CD4-positive, CD25-positive, alpha-beta regulatory T cell (primary cell): Measurements from ENCODE around the gene SREBF2. TPM values are rescaled to one million over a fixed set of nuclear protein-coding genes. Genes with fewer than 3 reads are reported as not detected.

Source experiments
- ATAC-seq, 2 donors: fragments of 150-1000 bp; cut with Tn5 transposase; one replicate each; pipeline ENCODE4 v1.10.0; 2021; ENCODE audit warnings: low read depth in 2 of 2, moderate number of reproducible peaks in 2 of 2, moderate library complexity in 1 of 2
- DNase-seq, 3 donors: peaks; one replicate each; pipeline versions ENCODE4 v3.0.0 to v3.0.0-alpha.2; 2012 to 2022; ENCODE audit warnings: mixed read lengths in 1 of 3
- H3K27ac ChIP-seq: one replicate; pipeline ENCODE4 v1.7.0; 2013; ENCODE audit warnings: mild to moderate bottlenecking, low read length; ENCODE audit not compliant: insufficient read depth, poor library complexity, severe bottlenecking
- H3K27me3 ChIP-seq: one replicate; pipeline ENCODE4 v1.7.0; 2013; ENCODE audit warnings: low read length; ENCODE audit not compliant: control insufficient read depth, insufficient read depth
- H3K36me3 ChIP-seq: one replicate; pipeline ENCODE4 v1.7.0; 2013; ENCODE audit warnings: mild to moderate bottlenecking, low read length, moderate library complexity; ENCODE audit not compliant: control insufficient read depth, insufficient read depth
- H3K4me1 ChIP-seq: 2 replicates; pipeline ENCODE4 v1.7.0; 2013; ENCODE audit warnings: mild to moderate bottlenecking, low read length; ENCODE audit not compliant: insufficient read depth, control insufficient read depth, poor library complexity, severe bottlenecking
- H3K4me3 ChIP-seq: one replicate; pipeline ENCODE4 v1.7.0; 2013; ENCODE audit warnings: low read depth, mild to moderate bottlenecking, low read length, moderate library complexity
- H3K9me3 ChIP-seq, 2 experiments: 1 replicate in 1 of 2; 2 replicates in 1 of 2; pipeline ENCODE4 v1.7.0; 2013; ENCODE audit warnings: low read length in 2 of 2, mild to moderate bottlenecking in 1 of 2, moderate library complexity in 1 of 2; ENCODE audit not compliant: control insufficient read depth in 2 of 2
- H3K27ac Mint-ChIP-seq, 3 donors: one replicate each; pipeline ENCODE4 v1.8.0; 2020 to 2022; ENCODE audit warnings: mild to moderate bottlenecking in 3 of 3, mixed read lengths in 3 of 3, moderate library complexity in 2 of 3
- H3K27me3 Mint-ChIP-seq: one replicate; pipeline ENCODE4 v1.8.0; 2022; ENCODE audit warnings: mild to moderate bottlenecking, mixed read lengths
- H3K36me3 Mint-ChIP-seq: one replicate; pipeline ENCODE4 v1.8.0; 2020; ENCODE audit warnings: mixed read lengths
- H3K4me1 Mint-ChIP-seq, 4 donors: one replicate each; pipeline ENCODE4 v1.8.0; 2020 to 2022; ENCODE audit warnings: mixed read lengths in 4 of 4, mild to moderate bottlenecking in 1 of 4
- H3K4me3 Mint-ChIP-seq, 4 donors: one replicate each; pipeline ENCODE4 v1.8.0; 2020 to 2022; ENCODE audit warnings: mild to moderate bottlenecking in 4 of 4, mixed read lengths in 4 of 4, moderate library complexity in 3 of 4
- H3K9me3 Mint-ChIP-seq, 7 donors: one replicate each; pipeline ENCODE4 v1.8.0; 2020 to 2022; ENCODE audit warnings: mixed read lengths in 7 of 7, mild to moderate bottlenecking in 3 of 7, moderate library complexity in 2 of 7
- polyA plus RNA-seq, 4 donors: library from polyadenylated mRNA; unstranded; fragments of 300-500 nt; fragmentation: Illumina TruSeq; gene quantifications; one replicate each; pipeline ENCODE4 v1.2.3, GENCODE V29; 2021
- total RNA-seq: library from RNA; stranded (reverse); gene quantifications from one replicate; pipeline ENCODE4 v1.2.3, GENCODE V29; 2022

SREBF2 gene
- total and polyA plus RNA-seq, 5 donors from 2014 or later, result 12.8 to 98.6 (median 13.8) TPM

- no peak for ATAC-seq
- H3K27me3 ChIP-seq, result peaks cover 8% of the 10 kb centered on the region
- H3K9me3 ChIP-seq, result no peaks in the 10 kb centered on the region
- no peak for DNase-seq
- H3K36me3 ChIP-seq, result peaks cover 7% of the 10 kb centered on the region
- peaks cover 40% of the 10 kb centered on the region for H3K4me1 ChIP-seq
- Mint-ChIP-seq H3K27me3 (peaks cover 33% of the 10 kb centered on the region), H3K4me1 (peaks cover 0 to 33% (median 8%) of the 10 kb centered on the region in 4 donors), H3K4me3 (peak overlapping the region in 2 of 4 donors; percentile 13 to 74), H3K36me3 (peaks cover 6% of the 10 kb centered on the region), H3K9me3 (peaks cover 0 to 3% (median 0%) of the 10 kb centered on the region in 7 donors), H3K27ac (peak overlapping the region in 2 of 3 donors; percentile 38 to 69)
- no peak overlapping the region for H3K27ac ChIP-seq
- H3K4me3 ChIP-seq, result no peak overlapping the region
These were observed 74.8 kb downstream of the SREBF2 start for GRCh38 chr22:41907436-41908401.

DNA sequence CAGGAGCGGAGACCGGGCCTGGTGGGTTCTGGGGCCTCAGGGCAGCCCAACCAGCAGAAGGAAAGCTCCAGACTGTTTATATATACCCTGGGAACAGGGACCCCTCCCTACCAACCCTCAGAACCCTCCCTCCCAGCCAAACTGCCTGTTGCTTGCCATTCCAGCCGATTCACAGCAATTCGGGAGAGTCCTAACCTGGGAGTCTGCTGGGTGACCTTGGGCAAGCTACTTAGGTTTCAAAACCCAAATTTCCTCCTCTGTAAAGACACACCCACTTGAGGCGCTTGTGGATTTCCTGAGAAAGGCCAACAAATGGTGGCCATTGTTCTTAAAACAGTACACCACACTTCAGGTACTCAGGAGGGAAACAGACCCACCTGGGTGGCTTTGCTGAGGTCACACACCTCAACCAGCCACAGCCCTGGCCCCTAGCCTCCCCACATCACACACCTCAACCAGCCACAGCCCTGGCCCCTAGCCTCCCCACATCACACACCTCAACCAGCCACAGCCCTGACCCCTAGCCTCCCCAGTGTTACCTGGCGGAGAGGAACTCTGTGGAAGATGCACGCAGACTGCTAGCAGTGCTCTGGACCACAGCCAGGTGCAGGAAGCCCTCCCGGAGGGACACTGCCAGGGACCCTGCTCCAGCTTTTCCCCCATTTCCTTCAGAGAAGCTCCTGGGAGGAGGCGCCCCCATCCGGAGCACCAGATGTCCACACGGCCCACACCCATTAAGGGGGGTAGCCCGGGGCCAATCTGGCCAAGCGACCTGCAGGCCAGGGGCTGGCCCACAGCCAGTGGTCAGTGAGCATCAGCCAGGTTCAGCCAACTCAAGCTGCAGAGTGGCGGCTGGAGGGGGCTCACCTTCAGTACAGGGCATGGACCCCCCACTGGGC is 75.8 kb downstream of the SREBF2 start:
- no peaks in the 10 kb centered on the region for H3K9me3 ChIP-seq
- H3K27me3 ChIP-seq, result peaks cover 14% of the 10 kb centered on the region
- peak overlapping the region; percentile 51 for H3K4me3 ChIP-seq
- peaks cover 0 to 3% (median 0%) of the 10 kb centered on the region in 7 donors for H3K9me3 Mint-ChIP-seq
- H3K36me3 Mint-ChIP-seq, result peaks cover 6% of the 10 kb centered on the region
- peaks cover 40% of the 10 kb centered on the region for H3K4me1 ChIP-seq
- peak overlapping the region in 2 of 3 donors; percentile 17 to 69 for H3K27ac Mint-ChIP-seq
- ATAC-seq (peak; percentile 26 to 30), DNase-seq (peak in 2 of 3 donors; percentile 19 to 50)
- no peak overlapping the region for H3K27ac ChIP-seq
- H3K36me3 ChIP-seq, result peaks cover 3% of the 10 kb centered on the region
- H3K27me3 Mint-ChIP-seq, result peaks cover 43% of the 10 kb centered on the region
- H3K4me1 Mint-ChIP-seq, result peaks cover 0 to 39% (median 12%) of the 10 kb centered on the region in 4 donors
- peak overlapping the region; percentile 74 to 93 (median 86) for H3K4me3 Mint-ChIP-seq

DNA sequence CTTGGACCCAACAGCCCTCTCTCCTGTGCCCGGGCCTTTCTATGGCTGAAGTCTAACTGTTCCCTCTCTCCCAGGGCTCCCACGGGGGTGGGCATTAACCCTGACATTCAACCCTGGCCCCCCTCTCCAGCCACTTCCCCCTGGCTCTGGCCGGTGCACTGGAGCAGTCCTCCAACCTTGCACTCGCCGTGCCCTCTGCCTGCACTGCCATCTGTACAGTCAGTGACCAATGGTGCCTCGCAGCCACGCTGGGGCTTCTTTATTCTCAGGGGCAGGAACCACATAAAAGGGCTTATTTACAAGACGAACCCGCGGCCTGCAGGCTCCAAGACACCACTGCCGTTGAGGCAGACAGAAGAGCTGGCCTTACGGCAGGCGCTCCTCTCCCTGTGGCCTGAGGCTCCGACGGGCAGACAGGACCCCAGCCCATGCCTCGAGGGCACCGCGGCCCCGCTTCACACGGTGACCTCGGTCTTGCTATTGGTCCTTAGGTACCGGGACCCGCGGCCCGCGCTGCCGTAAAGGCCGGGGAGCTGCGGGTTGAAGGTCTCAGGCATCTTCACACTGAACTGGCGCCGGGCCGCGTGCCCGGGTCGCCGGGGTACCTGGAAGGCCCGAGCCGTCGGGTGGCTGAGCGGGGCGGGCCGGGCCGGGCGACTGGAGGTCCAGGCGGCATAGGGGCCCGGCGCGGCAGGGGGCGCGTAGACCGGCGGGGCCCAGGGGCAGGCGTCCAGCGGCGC is 76.6 kb downstream of the SREBF2 start:
- Histone ChIP-seq H3K27me3 (peaks cover 14% of the 10 kb centered on the region), H3K4me1 (peaks cover 46% of the 10 kb centered on the region), H3K9me3 (no peaks in the 10 kb centered on the region), H3K4me3 (no peak overlapping the region), H3K27ac (no peak overlapping the region), H3K36me3 (peaks cover 1% of the 10 kb centered on the region)
- Mint-ChIP-seq H3K27ac (peak overlapping the region; percentile 17 to 76 (median 71)), H3K4me1 (peaks cover 0 to 39% (median 12%) of the 10 kb centered on the region in 4 donors), H3K9me3 (peaks cover 0 to 3% (median 0%) of the 10 kb centered on the region in 7 donors), H3K27me3 (peaks cover 43% of the 10 kb centered on the region), H3K4me3 (peak overlapping the region; percentile 57 to 74 (median 72)), H3K36me3 (peaks cover 3% of the 10 kb centered on the region)
- ATAC-seq, result no peak
- DNase-seq, result no peak

DNA sequence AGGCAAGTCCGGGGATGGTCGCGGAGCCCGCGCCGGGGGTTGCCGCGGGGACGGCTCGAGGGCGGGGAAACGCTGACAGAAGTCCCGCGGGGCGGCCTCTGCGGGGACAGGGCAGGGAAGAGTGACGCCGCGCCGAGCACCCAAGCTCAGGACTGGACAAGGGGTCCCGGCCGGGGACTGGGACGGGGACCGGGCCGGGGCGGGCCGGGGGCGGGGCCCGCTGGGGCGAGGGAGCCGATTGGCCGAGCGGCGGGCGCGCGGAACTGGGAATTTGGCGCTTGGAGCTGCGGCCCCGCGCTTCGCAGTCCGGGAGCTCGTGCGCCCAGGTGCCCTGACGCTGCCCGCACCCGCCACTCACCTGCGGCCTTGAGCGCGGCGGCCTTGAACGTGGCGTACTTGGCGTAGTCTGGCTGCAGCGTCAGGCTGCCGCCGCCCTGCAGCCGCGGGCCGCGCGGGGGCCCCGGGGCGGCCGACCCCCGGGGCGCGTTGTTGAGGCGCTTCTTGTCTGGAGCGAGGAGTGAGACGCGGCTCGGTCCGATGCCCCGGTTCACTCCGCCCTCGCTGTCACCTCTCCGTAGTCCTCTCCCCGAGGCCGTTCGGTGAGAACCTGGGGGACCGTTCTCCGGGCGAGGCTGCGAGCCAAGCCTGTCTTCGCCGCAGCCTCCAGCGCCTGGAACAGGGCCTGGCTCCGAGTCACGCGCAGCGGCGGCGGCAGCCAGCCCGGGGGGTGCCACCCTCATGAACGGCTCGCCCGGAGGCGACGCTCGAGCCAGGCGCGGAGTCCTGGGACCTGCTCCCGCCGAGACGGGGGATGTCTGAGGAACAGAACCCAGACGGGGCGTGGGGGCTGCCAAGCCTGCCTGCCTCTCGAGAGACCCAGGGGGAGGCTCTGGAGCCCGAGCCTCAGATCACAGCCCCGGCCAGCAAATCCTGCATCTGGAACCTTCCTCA is 77.4 kb downstream of the SREBF2 start:
- H3K4me3 ChIP-seq, result no peak overlapping the region
- H3K9me3 Mint-ChIP-seq, result peaks cover 0 to 3% (median 0%) of the 10 kb centered on the region in 7 donors
- peaks cover 47% of the 10 kb centered on the region for H3K27me3 Mint-ChIP-seq
- ATAC-seq, result peak; percentile 22 to 36
- no peaks in the 10 kb centered on the region for H3K9me3 ChIP-seq
- H3K27ac Mint-ChIP-seq, result no peak overlapping the region
- H3K27ac ChIP-seq, result no peak overlapping the region
- H3K27me3 ChIP-seq, result peaks cover 14% of the 10 kb centered on the region
- peak overlapping the region in 3 of 4 donors; percentile 38 to 65 (median 56) for H3K4me3 Mint-ChIP-seq
- peak; percentile 33 to 42 (median 35) for DNase-seq
- H3K4me1 ChIP-seq, result peaks cover 53% of the 10 kb centered on the region
- H3K36me3 ChIP-seq, result no peaks in the 10 kb centered on the region
- peaks cover 0 to 42% (median 12%) of the 10 kb centered on the region in 4 donors for H3K4me1 Mint-ChIP-seq
- peaks cover 3% of the 10 kb centered on the region for H3K36me3 Mint-ChIP-seq

GRCh38 chr22:41911001-41911611 is 78.2 kb downstream of the SREBF2 start:
- no peaks in the 10 kb centered on the region for H3K9me3 ChIP-seq
- Mint-ChIP-seq H3K36me3 (no peaks in the 10 kb centered on the region), H3K27me3 (peaks cover 54% of the 10 kb centered on the region), H3K4me1 (peaks cover 0 to 50% (median 15%) of the 10 kb centered on the region in 4 donors), H3K4me3 (peak overlapping the region; percentile 66 to 93 (median 83)), H3K9me3 (peaks cover 0 to 3% (median 0%) of the 10 kb centered on the region in 7 donors), H3K27ac (peak overlapping the region in 2 of 3 donors; percentile 79 to 83)
- peaks cover 16% of the 10 kb centered on the region for H3K27me3 ChIP-seq
- peaks cover 56% of the 10 kb centered on the region for H3K4me1 ChIP-seq
- H3K36me3 ChIP-seq, result no peaks in the 10 kb centered on the region
- H3K4me3 ChIP-seq, result no peak overlapping the region
- peak in 1 of 2 donors; percentile 17 for ATAC-seq
- H3K27ac ChIP-seq, result no peak overlapping the region
- DNase-seq, result peak in 1 of 3 donors; percentile 37

- DNase-seq (no peak), ATAC-seq (no peak)
- Histone ChIP-seq H3K4me3 (no peak overlapping the region), H3K4me1 (peaks cover 55% of the 10 kb centered on the region), H3K27me3 (peaks cover 19% of the 10 kb centered on the region), H3K9me3 (no peaks in the 10 kb centered on the region), H3K36me3 (no peaks in the 10 kb centered on the region), H3K27ac (no peak overlapping the region)
- H3K36me3 Mint-ChIP-seq, result no peaks in the 10 kb centered on the region
- peaks cover 0 to 57% (median 17%) of the 10 kb centered on the region in 4 donors for H3K4me1 Mint-ChIP-seq
- H3K27ac Mint-ChIP-seq, result no peak overlapping the region
- peaks cover 0 to 3% (median 0%) of the 10 kb centered on the region in 7 donors for H3K9me3 Mint-ChIP-seq
- H3K27me3 Mint-ChIP-seq, result peaks cover 67% of the 10 kb centered on the region
- H3K4me3 Mint-ChIP-seq, result peak overlapping the region; percentile 50 to 87 (median 66)
These were observed 79.6 kb downstream of the SREBF2 start for GRCh38 chr22:41912338-41913039.
